SH-SY5Y (cell line): ENCODE results near the gene COL13A1.

Experiments used
- GATA2 ChIP-seq: IDR thresholded peaks from 2 replicates; pipeline ENCODE4 v1.6.1; 2011; ENCODE audit warnings: mild to moderate bottlenecking, low read depth, low read length
- GATA3 ChIP-seq: IDR thresholded peaks from 2 replicates; pipeline ENCODE4 v1.6.1; 2011; ENCODE audit warnings: low read depth, mild to moderate bottlenecking, low read length, moderate library complexity

DNA sequence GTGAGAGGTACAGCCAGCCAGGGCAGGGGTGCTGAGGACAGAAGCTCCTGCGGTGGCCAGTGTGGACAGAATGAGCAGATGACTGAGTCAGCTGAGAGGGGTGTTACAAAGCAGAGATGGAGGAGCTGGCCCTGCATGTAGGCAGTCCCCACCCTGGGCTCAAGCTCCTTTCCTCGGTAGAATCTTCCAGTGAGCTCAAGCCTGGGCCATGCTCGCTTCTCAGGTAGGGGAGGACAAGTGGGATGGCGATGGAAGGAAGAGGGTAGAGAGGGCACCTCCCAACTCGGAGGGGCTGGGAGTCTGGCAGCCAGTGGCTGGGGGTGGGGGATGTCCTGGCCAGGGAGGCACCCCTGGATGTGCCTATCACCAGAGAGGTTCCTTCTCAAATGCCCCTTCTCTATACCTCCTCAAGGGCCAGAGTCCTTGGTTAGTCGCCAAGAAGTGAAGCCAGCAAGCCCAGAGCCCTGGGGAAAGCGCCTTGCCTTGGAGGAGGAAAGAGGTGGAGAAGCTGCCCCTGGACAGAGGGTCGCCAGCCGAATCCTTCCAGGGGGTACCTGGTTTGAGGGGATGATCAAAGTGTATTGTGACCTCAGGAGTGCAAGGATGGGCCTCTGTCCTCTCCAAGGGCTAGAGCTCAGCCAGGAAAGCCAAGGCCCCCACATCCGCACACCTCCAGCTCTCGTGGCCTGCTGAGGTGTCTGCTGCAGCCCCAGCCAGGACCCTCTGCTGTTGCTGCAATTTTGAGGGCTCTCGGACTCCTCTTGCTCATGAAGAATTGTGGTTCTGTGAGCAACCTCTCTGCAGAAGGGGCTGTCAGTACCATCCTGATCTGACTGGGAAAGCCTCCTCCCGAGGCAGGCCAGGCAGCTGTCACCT, 162.4 kb downstream of the COL13A1 start:
- TF ChIP-seq GATA2 (no peak), GATA3 (no peak)
